ENCODE data around the gene KDM4F.

KDM4F gene

DNA sequence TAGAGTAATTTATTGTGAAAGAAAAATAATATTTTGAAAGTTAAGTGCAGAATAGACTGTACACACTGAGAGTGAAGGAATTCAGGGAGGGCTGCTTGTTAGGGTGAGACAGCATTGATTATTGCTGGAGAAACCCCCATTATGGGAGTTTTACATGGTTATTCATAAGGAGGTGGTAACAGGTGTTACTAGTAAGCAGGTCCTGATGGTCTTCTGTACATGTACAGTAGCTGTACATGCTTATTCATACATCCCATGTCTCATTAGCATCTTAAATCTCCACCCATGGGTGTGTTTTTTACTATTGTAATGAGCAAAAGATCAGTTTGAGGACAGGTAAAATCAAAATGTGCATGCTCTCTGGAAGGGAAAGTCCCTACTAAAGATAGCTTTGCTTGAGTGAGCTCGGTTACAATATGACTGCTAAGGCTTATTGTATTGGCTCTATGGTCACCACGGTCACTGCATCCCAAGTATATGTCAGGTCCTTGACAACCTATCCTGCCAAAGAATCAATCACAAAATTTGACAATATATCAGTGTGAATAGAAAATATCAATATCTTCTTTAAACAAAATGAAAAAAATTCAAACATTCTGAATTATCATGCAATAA, 6.2 kb downstream of the KDM4F start:
- TF ChIP-seq, protein P1, sequence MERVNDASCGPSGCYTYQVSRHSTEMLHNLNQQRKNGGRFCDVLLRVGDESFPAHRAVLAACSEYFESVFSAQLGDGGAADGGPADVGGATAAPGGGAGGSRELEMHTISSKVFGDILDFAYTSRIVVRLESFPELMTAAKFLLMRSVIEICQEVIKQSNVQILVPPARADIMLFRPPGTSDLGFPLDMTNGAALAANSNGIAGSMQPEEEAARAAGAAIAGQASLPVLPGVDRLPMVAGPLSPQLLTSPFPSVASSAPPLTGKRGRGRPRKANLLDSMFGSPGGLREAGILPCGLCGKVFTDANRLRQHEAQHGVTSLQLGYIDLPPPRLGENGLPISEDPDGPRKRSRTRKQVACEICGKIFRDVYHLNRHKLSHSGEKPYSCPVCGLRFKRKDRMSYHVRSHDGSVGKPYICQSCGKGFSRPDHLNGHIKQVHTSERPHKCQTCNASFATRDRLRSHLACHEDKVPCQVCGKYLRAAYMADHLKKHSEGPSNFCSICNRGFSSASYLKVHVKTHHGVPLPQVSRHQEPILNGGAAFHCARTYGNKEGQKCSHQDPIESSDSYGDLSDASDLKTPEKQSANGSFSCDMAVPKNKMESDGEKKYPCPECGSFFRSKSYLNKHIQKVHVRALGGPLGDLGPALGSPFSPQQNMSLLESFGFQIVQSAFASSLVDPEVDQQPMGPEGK (CRISPR knock-in tag; IDR thresholded peaks at IDR 0.05; ENCODE audit: borderline replicate concordance), result no peak
- TF ChIP-seq ARNTL (CRISPR knock-in tag; IDR thresholded peaks at IDR 0.05; ENCODE audit: borderline replicate concordance, low read depth) (no peak), ISL1 (CRISPR knock-in tag; IDR thresholded peaks at IDR 0.05) (no peak), RARB (CRISPR knock-in tag; IDR thresholded peaks at IDR 0.05) (no peak), PPARA (CRISPR knock-in tag; IDR thresholded peaks at IDR 0.05; ENCODE audit: borderline replicate concordance) (no peak), GLIS3 (CRISPR knock-in tag; IDR thresholded peaks at IDR 0.05) (no peak), SNAI2 (CRISPR knock-in tag; IDR thresholded peaks at IDR 0.05) (no peak), ZNF70 (CRISPR knock-in tag; IDR thresholded peaks at IDR 0.05) (no peak)
- TF ChIP-seq, protein P2, sequence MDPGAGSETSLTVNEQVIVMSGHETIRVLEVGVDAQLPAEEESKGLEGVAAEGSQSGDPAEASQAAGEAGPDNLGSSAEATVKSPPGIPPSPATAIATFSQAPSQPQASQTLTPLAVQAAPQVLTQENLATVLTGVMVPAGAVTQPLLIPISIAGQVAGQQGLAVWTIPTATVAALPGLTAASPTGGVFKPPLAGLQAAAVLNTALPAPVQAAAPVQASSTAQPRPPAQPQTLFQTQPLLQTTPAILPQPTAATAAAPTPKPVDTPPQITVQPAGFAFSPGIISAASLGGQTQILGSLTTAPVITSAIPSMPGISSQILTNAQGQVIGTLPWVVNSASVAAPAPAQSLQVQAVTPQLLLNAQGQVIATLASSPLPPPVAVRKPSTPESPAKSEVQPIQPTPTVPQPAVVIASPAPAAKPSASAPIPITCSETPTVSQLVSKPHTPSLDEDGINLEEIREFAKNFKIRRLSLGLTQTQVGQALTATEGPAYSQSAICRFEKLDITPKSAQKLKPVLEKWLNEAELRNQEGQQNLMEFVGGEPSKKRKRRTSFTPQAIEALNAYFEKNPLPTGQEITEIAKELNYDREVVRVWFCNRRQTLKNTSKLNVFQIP (CRISPR knock-in tag; IDR thresholded peaks at IDR 0.05; ENCODE audit: borderline replicate concordance, low read depth), result no peak
- TF ChIP-seq, protein P3, sequence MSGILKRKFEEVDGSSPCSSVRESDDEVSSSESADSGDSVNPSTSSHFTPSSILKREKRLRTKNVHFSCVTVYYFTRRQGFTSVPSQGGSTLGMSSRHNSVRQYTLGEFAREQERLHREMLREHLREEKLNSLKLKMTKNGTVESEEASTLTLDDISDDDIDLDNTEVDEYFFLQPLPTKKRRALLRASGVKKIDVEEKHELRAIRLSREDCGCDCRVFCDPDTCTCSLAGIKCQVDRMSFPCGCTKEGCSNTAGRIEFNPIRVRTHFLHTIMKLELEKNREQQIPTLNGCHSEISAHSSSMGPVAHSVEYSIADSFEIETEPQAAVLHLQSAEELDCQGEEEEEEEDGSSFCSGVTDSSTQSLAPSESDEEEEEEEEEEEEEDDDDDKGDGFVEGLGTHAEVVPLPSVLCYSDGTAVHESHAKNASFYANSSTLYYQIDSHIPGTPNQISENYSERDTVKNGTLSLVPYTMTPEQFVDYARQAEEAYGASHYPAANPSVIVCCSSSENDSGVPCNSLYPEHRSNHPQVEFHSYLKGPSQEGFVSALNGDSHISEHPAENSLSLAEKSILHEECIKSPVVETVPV (CRISPR knock-in tag; IDR thresholded peaks at IDR 0.05), result no peak
- no peak for ATAC-seq

DNA sequence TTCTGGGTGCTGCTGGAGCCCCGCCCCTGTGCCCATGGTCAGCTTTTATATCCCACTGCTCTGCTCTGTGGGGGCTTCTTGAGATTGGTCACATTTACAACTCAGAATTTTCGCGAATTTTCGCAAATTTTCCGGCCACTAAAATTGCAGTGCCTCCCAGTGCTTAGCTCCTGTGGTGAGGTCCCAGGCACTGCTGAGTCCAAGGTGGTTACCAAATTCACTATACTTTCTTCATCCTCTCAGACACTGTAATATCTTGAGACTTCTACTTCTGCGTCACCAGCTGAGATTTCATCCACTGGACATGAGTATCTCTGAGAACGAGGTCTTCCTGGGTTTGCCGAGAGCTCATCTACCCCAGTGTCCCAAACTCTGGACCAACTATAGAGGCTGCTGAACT, 8.7 kb downstream of the KDM4F start:
- no peak for TF ChIP-seq GLIS3 (CRISPR knock-in tag; IDR thresholded peaks at IDR 0.05)
- no peak for TF ChIP-seq PPARA (CRISPR knock-in tag; IDR thresholded peaks at IDR 0.05; ENCODE audit: borderline replicate concordance)
- TF ChIP-seq TOX (CRISPR knock-in tag; IDR thresholded peaks at IDR 0.05; ENCODE audit: borderline replicate concordance), result no peak
- TF ChIP-seq RARB (CRISPR knock-in tag; IDR thresholded peaks at IDR 0.05), result no peak
- no peak for TF ChIP-seq TCF4 (CRISPR knock-in tag; IDR thresholded peaks at IDR 0.05; ENCODE audit: borderline replicate concordance)
- TF ChIP-seq OSR1 (CRISPR knock-in tag; IDR thresholded peaks at IDR 0.05), result no peak
- no peak for TF ChIP-seq BACH2 (CRISPR knock-in tag; IDR thresholded peaks at IDR 0.05; ENCODE audit: borderline replicate concordance)
- no peak for TF ChIP-seq ZNF565 (CRISPR knock-in tag; conservative IDR thresholded peaks at IDR 0.05; ENCODE audit: low read depth)
- TF ChIP-seq, protein P4, sequence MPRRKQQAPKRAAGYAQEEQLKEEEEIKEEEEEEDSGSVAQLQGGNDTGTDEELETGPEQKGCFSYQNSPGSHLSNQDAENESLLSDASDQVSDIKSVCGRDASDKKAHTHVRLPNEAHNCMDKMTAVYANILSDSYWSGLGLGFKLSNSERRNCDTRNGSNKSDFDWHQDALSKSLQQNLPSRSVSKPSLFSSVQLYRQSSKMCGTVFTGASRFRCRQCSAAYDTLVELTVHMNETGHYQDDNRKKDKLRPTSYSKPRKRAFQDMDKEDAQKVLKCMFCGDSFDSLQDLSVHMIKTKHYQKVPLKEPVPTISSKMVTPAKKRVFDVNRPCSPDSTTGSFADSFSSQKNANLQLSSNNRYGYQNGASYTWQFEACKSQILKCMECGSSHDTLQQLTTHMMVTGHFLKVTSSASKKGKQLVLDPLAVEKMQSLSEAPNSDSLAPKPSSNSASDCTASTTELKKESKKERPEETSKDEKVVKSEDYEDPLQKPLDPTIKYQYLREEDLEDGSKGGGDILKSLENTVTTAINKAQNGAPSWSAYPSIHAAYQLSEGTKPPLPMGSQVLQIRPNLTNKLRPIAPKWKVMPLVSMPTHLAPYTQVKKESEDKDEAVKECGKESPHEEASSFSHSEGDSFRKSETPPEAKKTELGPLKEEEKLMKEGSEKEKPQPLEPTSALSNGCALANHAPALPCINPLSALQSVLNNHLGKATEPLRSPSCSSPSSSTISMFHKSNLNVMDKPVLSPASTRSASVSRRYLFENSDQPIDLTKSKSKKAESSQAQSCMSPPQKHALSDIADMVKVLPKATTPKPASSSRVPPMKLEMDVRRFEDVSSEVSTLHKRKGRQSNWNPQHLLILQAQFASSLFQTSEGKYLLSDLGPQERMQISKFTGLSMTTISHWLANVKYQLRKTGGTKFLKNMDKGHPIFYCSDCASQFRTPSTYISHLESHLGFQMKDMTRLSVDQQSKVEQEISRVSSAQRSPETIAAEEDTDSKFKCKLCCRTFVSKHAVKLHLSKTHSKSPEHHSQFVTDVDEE (CRISPR knock-in tag; IDR thresholded peaks at IDR 0.05), result no peak
- no peak for TF ChIP-seq ARNTL (CRISPR knock-in tag; IDR thresholded peaks at IDR 0.05; ENCODE audit: borderline replicate concordance, low read depth)
- ATAC-seq, result no peak

DNA sequence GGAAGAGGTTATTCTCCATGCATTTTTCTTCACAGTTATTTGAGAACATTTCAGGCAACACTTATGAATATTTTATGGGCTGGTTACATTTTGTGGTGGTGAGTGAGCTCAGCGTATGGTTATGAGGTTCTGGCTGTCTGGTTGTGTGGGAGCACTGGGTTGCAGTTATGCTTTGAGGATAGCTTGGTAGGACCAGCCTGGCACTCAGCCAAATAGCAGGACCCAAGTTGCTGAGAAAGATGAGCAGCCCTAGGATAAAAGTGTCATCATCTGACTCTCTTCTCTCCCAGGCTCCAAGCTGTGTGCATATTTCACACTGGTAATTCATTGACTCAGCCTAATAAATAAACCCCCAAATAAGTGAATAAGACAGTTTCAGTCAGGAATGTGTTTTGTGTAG, 9.4 kb downstream of the KDM4F start:
- ATAC-seq, result no peak
- TF ChIP-seq ZFP3 (CRISPR knock-in tag; IDR thresholded peaks at IDR 0.05), result no peak
- TF ChIP-seq TOX (CRISPR knock-in tag; IDR thresholded peaks at IDR 0.05; ENCODE audit: borderline replicate concordance), result no peak

DNA sequence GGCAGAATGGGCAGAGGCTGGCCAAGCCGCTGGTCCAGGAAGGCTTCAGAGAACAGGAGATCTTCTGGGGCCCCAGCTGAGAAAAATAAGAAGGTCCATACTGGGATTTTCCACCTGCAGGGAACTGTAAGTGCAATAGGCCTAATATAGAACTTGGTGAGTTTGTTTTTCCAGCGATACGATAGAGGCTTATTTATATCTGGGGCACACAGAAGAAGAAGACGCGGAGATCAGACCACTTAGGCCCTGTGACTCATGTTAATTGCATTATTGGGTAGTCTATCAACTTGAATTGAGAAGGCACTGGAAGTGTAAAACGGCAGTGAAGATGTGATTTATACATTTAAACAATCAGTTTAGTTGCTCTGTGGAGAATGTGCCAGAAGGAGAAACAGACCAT, 9.8 kb downstream of the KDM4F start:
- ATAC-seq, result no peak
- TF ChIP-seq PPARA (CRISPR knock-in tag; IDR thresholded peaks at IDR 0.05; ENCODE audit: borderline replicate concordance) (no peak), ZFP30 (CRISPR knock-in tag; IDR thresholded peaks at IDR 0.05) (no peak), CSDC2 (CRISPR knock-in tag; IDR thresholded peaks at IDR 0.05) (no peak), BACH2 (CRISPR knock-in tag; IDR thresholded peaks at IDR 0.05; ENCODE audit: borderline replicate concordance) (no peak), ARNTL (CRISPR knock-in tag; IDR thresholded peaks at IDR 0.05; ENCODE audit: borderline replicate concordance, low read depth) (no peak), ZFP3 (CRISPR knock-in tag; IDR thresholded peaks at IDR 0.05) (no peak), ESRRG (CRISPR knock-in tag; IDR thresholded peaks at IDR 0.05) (no peak), OSR1 (CRISPR knock-in tag; IDR thresholded peaks at IDR 0.05) (no peak), ZNF8 (CRISPR knock-in tag; IDR thresholded peaks at IDR 0.05) (no peak), TOX (CRISPR knock-in tag; IDR thresholded peaks at IDR 0.05; ENCODE audit: borderline replicate concordance) (no peak)
- TF ChIP-seq, protein P5, sequence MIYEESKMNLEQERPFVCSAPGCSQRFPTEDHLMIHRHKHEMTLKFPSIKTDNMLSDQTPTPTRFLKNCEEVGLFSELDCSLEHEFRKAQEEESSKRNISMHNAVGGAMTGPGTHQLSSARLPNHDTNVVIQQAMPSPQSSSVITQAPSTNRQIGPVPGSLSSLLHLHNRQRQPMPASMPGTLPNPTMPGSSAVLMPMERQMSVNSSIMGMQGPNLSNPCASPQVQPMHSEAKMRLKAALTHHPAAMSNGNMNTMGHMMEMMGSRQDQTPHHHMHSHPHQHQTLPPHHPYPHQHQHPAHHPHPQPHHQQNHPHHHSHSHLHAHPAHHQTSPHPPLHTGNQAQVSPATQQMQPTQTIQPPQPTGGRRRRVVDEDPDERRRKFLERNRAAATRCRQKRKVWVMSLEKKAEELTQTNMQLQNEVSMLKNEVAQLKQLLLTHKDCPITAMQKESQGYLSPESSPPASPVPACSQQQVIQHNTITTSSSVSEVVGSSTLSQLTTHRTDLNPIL (CRISPR knock-in tag; IDR thresholded peaks at IDR 0.05; ENCODE audit: low read depth), result no peak
- TF ChIP-seq, protein P2 (CRISPR knock-in tag; IDR thresholded peaks at IDR 0.05; ENCODE audit: borderline replicate concordance, low read depth), result no peak
- TF ChIP-seq, protein P3 (CRISPR knock-in tag; IDR thresholded peaks at IDR 0.05), result no peak
